K562 (cell line): Measurements from ENCODE around the gene RFNG. TPM values are rescaled to one million over a fixed set of nuclear protein-coding genes. Genes with fewer than 3 reads are reported as not detected.

Source experiments
- CBX3 ChIP-seq, 2 experiments: IDR thresholded peaks; 1 replicate in 1 of 2; 2 replicates in 1 of 2; pipeline ENCODE4 v1.6.1; 2012; ENCODE audit warnings: inconsistent platforms in 2 of 2, low read length in 2 of 2, borderline replicate concordance in 1 of 2, control low read depth in 1 of 2
- CEBPB ChIP-seq: fragments of 450-650 bp; IDR thresholded peaks from 2 replicates; pipeline ENCODE4 v1.6.1; 2016; ENCODE audit warnings: missing genetic modification characterization, missing compliant biosample characterization
- DNMT1 ChIP-seq: fragments of 450-650 bp; IDR thresholded peaks from 2 replicates; pipeline ENCODE4 v1.6.1; 2016; ENCODE audit warnings: antibody characterized with exemption, mild to moderate bottlenecking
- HMG20A ChIP-seq: fragments of 450-650 bp; formaldehyde crosslinking; conservative IDR thresholded peaks from 2 replicates; pipeline ENCODE4 v1.4.0; 2020; ENCODE audit warnings: mild to moderate bottlenecking, mixed read lengths
- KLF1 ChIP-seq: fragments of 450-650 bp; IDR thresholded peaks from 2 replicates; pipeline ENCODE4 v1.6.1; 2016; ENCODE audit warnings: missing genetic modification characterization, missing compliant biosample characterization
- MYBL2 ChIP-seq, 2 experiments: fragments of 450-650 bp in 1 of 2; sonication (generic) in 1 of 2; formaldehyde crosslinking in 1 of 2; IDR thresholded peaks; 2 replicates each; pipeline versions ENCODE4 v1.6.1 to v1.8.1; 2017 to 2022; ENCODE audit warnings: borderline replicate concordance in 1 of 2, inconsistent platforms in 1 of 2, low read depth in 1 of 2, mild to moderate bottlenecking in 1 of 2, missing genetic modification reagents in 1 of 2, moderate library complexity in 1 of 2
- NEUROD1 ChIP-seq: fragments of 150-350 bp; IDR thresholded peaks from 2 replicates; pipeline ENCODE4 v1.6.1; 2014; ENCODE audit warnings: borderline replicate concordance, low read length, low read depth; ENCODE audit not compliant: partially characterized antibody
- NFIX ChIP-seq: fragments of 250-450 bp; sonication (Bioruptor Pico); IDR thresholded peaks from 2 replicates; pipeline ENCODE4 v1.4.0; 2020; ENCODE audit warnings: low read depth, mild to moderate bottlenecking, moderate library complexity
- PCBP2 ChIP-seq: fragments of 200-400 bp; formaldehyde crosslinking; IDR thresholded peaks from 2 replicates; pipeline ENCODE4 v1.6.1; 2018; ENCODE audit warnings: low read length, low read depth, mild to moderate bottlenecking, moderate library complexity; ENCODE audit not compliant: poor library complexity, severe bottlenecking
- POLR3A ChIP-seq: IDR thresholded peaks from 2 replicates; pipeline ENCODE4 v1.6.1; 2011; ENCODE audit warnings: borderline replicate concordance, mild to moderate bottlenecking, moderate library complexity; ENCODE audit not compliant: insufficient read length, insufficient read depth; ENCODE audit errors: extremely low read depth
- PTRF ChIP-seq: fragments of 450-650 bp; IDR thresholded peaks from 2 replicates; pipeline ENCODE4 v1.6.1; 2016; ENCODE audit warnings: mild to moderate bottlenecking, missing genetic modification characterization, missing compliant biosample characterization
- SAP30 ChIP-seq: fragments of 200-600 bp; sonication (generic); IDR thresholded peaks from 2 replicates; pipeline ENCODE4 v1.6.1; 2012; ENCODE audit warnings: borderline replicate concordance, low read depth, mild to moderate bottlenecking, moderate library complexity, low read length, control low read depth, inconsistent platforms; ENCODE audit not compliant: insufficient read depth, poor library complexity, severe bottlenecking
- SRSF3 ChIP-seq: fragments of 200-400 bp; formaldehyde crosslinking; IDR thresholded peaks from 2 replicates; pipeline ENCODE4 v1.6.1; 2016; ENCODE audit warnings: mild to moderate bottlenecking, low read length, moderate library complexity; ENCODE audit not compliant: insufficient read depth
- ZNF507 ChIP-seq: conservative IDR thresholded peaks from 2 replicates; pipeline ENCODE4 v1.6.1; 2017; ENCODE audit warnings: missing genetic modification characterization, missing compliant biosample characterization
- ZNF561 ChIP-seq: fragments of 450-650 bp; formaldehyde crosslinking; conservative IDR thresholded peaks from 2 replicates; pipeline ENCODE4 v1.4.0; 2020; ENCODE audit warnings: mild to moderate bottlenecking, moderate library complexity
- ZNF583 ChIP-seq: fragments of 250-450 bp; sonication (Bioruptor Pico); IDR thresholded peaks from 2 replicates; pipeline ENCODE4 v1.4.0; 2020
- ZNF764 ChIP-seq: fragments of 250-450 bp; sonication (Bioruptor Pico); IDR thresholded peaks from 2 replicates; pipeline ENCODE4 v1.4.0; 2020; ENCODE audit warnings: low read depth, mild to moderate bottlenecking, moderate library complexity
- polyA plus RNA-seq, 8 experiments: library from polyadenylated mRNA; depleted of rRNA in 4 of 8; stranded (reverse) in 5 of 8; unstranded in 3 of 8; fragments of >200 nt; fragmentation: Nextera tagmentation in 2 of 8; fragmentation: Illumina TruSeq in 1 of 8; extraction: Ambion mirVana in 2 of 8; extraction: Trizol in 1 of 8; gene quantifications; 2 replicates each; pipeline versions ENCODE4 v1.2.1 to v1.2.3, GENCODE V29; 2011 to 2014; ENCODE audit warnings: inconsistent platforms in 1 of 8, missing spikeins in 1 of 8
- total RNA-seq, 7 experiments: library from RNA; depleted of rRNA in 6 of 7; stranded (reverse); fragments of >200 nt in 6 of 7; fragmentation: Illumina TruSeq in 2 of 7; extraction: Trizol in 2 of 7; gene quantifications; 2 replicates each; pipeline versions ENCODE4 v1.2.1 to v1.2.3, GENCODE V29; 2011 to 2021; ENCODE audit warnings: low replicate concordance in 1 of 7
- TF ChIP-seq, protein P1 (sequence below): fragments of 450-650 bp; IDR thresholded peaks from 2 replicates; pipeline ENCODE4 v1.6.1; 2016; ENCODE audit warnings: antibody characterized with exemption
- TF ChIP-seq, protein P2 (sequence below): sonication (generic); formaldehyde crosslinking; IDR thresholded peaks from 2 replicates; pipeline ENCODE4 v1.8.0; 2022; ENCODE audit warnings: missing genetic modification reagents, mild to moderate bottlenecking, borderline replicate concordance
- TF ChIP-seq, protein P3 (sequence below): fragments of 250-450 bp; sonication (Bioruptor Pico); IDR thresholded peaks from 2 replicates; pipeline ENCODE4 v1.8.0; 2021; ENCODE audit warnings: moderate library complexity, mild to moderate bottlenecking, inconsistent platforms
- TF ChIP-seq, protein P4 (sequence below): sonication (generic); formaldehyde crosslinking; IDR thresholded peaks from 2 replicates; pipeline ENCODE4 v1.8.0; 2022; ENCODE audit warnings: mild to moderate bottlenecking, missing genetic modification reagents

Gene RFNG
- total and polyA plus RNA-seq, 9 of the 15 experiments (the other 6 are each of a cell fraction or from before 2014, with no cell fraction given), result 0.32 to 32.8 (median 9.5) TPM

DNA sequence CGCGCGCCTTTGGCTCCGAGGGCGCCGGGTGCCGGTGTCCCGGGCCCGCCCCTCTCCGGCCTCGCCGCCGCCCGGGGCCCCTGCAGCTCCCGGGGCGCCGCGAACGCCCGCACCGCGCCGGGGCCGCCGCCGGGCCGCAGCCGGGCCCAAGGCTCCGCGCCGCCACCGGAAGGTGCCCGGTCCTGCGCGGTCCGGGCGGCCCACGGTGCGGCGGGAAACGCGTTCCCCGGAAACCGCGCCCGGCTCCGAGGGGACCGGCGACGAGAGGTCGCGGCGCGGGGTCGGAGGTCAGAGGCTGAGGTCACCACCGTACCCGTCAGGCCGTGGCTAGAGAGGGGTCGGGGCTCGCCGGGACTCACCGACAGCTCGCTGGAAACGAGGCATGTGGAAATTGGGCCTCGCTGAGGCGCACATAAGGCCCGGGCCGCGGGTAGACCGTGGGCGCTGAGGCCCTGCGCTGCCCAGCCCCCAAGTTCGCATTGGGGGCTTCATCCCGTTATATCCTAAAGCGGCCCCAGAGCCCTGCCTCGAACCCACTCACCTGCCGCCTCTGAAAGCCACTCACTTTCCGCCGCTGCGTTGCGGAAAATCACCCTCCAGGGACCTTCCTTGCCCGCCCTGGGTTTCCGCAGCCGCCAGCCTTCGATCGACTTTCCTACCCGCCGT is 14.2 kb upstream of the RFNG start, which contains the start of gene DUS1L (continued):
- TF ChIP-seq POLR3A (no peak), ZNF583 (CRISPR knock-in tag) (0 out of 2 replicates have a peak, but pooled peaks have one; percentile 72), DNMT1 (no peak), PCBP2 (no peak), CEBPB (no peak), ZNF764 (CRISPR knock-in tag) (no peak), HMG20A (CRISPR knock-in tag) (no peak), SAP30 (peak; percentile 13), MYBL2 (IDR thresholded peaks at IDR 0.05; ENCODE audit: low read depth) (no peak), MYBL2 (CRISPR knock-in tag; IDR thresholded peaks at IDR 0.05; ENCODE audit: borderline replicate concordance) (no peak), PTRF (tag) (no peak), ZNF507 (tag) (no peak), KLF1 (no peak), SRSF3 (no peak), ZNF561 (CRISPR knock-in tag) (no peak), NFIX (no peak), NEUROD1 (peak; percentile 75), CBX3 (IDR thresholded peaks at IDR 0.05; ENCODE audit: borderline replicate concordance in 1 of 2, low read length in 2 of 2) (peak in 1 of 2 experiments; percentile 49; a peak in 1 of 3 replicates)
- TF ChIP-seq, protein P1, sequence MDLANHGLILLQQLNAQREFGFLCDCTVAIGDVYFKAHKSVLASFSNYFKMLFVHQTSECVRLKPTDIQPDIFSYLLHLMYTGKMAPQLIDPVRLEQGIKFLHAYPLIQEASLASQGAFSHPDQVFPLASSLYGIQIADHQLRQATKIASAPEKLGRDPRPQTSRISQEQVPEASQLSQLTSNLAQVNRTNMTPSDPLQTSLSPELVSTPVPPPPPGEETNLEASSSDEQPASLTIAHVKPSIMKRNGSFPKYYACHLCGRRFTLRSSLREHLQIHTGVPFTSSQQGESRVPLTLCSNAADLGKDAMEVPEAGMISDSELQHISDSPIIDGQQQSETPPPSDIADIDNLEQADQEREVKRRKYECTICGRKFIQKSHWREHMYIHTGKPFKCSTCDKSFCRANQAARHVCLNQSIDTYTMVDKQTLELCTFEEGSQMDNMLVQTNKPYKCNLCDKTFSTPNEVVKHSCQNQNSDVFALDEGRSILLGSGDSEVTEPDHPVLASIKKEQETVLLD, result no peak
- TF ChIP-seq, protein P2, sequence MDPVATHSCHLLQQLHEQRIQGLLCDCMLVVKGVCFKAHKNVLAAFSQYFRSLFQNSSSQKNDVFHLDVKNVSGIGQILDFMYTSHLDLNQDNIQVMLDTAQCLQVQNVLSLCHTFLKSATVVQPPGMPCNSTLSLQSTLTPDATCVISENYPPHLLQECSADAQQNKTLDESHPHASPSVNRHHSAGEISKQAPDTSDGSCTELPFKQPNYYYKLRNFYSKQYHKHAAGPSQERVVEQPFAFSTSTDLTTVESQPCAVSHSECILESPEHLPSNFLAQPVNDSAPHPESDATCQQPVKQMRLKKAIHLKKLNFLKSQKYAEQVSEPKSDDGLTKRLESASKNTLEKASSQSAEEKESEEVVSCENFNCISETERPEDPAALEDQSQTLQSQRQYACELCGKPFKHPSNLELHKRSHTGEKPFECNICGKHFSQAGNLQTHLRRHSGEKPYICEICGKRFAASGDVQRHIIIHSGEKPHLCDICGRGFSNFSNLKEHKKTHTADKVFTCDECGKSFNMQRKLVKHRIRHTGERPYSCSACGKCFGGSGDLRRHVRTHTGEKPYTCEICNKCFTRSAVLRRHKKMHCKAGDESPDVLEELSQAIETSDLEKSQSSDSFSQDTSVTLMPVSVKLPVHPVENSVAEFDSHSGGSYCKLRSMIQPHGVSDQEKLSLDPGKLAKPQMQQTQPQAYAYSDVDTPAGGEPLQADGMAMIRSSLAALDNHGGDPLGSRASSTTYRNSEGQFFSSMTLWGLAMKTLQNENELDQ (CRISPR knock-in tag), result no peak
- TF ChIP-seq, protein P3, sequence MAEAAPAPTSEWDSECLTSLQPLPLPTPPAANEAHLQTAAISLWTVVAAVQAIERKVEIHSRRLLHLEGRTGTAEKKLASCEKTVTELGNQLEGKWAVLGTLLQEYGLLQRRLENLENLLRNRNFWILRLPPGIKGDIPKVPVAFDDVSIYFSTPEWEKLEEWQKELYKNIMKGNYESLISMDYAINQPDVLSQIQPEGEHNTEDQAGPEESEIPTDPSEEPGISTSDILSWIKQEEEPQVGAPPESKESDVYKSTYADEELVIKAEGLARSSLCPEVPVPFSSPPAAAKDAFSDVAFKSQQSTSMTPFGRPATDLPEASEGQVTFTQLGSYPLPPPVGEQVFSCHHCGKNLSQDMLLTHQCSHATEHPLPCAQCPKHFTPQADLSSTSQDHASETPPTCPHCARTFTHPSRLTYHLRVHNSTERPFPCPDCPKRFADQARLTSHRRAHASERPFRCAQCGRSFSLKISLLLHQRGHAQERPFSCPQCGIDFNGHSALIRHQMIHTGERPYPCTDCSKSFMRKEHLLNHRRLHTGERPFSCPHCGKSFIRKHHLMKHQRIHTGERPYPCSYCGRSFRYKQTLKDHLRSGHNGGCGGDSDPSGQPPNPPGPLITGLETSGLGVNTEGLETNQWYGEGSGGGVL (CRISPR knock-in tag), result no peak
- TF ChIP-seq, protein P4, sequence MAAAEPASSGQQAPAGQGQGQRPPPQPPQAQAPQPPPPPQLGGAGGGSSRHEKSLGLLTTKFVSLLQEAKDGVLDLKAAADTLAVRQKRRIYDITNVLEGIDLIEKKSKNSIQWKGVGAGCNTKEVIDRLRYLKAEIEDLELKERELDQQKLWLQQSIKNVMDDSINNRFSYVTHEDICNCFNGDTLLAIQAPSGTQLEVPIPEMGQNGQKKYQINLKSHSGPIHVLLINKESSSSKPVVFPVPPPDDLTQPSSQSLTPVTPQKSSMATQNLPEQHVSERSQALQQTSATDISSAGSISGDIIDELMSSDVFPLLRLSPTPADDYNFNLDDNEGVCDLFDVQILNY (CRISPR knock-in tag), result no peak
